Endodermal cell (in vitro differentiated cells): Measurements from ENCODE around the gene SCD5. TPM values are rescaled to one million over a fixed set of nuclear protein-coding genes. Genes with fewer than 3 reads are reported as not detected.
A peak's percentile ranks its signal among the peaks of the same experiment; 100 is the strongest.

Experiments used
- DNase-seq: peaks from one replicate; pipeline ENCODE4 v3.0.0-alpha.2; 2017
- H3K27ac ChIP-seq: 2 replicates; pipeline ENCODE4 v1.5.1; 2013; ENCODE audit warnings: mild to moderate bottlenecking, low read depth, low read length, moderate library complexity
- H3K27me3 ChIP-seq: 2 replicates; pipeline ENCODE4 v1.6.1; 2013; ENCODE audit warnings: mild to moderate bottlenecking, low read length, moderate library complexity; ENCODE audit not compliant: insufficient read depth, control insufficient read depth, poor library complexity, severe bottlenecking
- H3K36me3 ChIP-seq: 2 replicates; pipeline ENCODE4 v1.7.0; 2013; ENCODE audit warnings: mild to moderate bottlenecking, low read length, moderate library complexity; ENCODE audit not compliant: control insufficient read depth, insufficient read depth
- H3K4me1 ChIP-seq: one replicate; pipeline ENCODE4 v1.7.0; 2013; ENCODE audit warnings: low read length; ENCODE audit not compliant: control insufficient read depth, insufficient read depth
- H3K4me3 ChIP-seq: 2 replicates; pipeline ENCODE4 v1.5.1; 2013; ENCODE audit warnings: mild to moderate bottlenecking, low read length, moderate library complexity
- H3K9ac ChIP-seq: 2 replicates; pipeline ENCODE4 v1.6.1; 2013; ENCODE audit warnings: mild to moderate bottlenecking, low read length, moderate library complexity; ENCODE audit not compliant: poor library complexity, severe bottlenecking; ENCODE audit errors: extremely low read depth
- H3K9me3 ChIP-seq: 2 replicates; pipeline ENCODE4 v1.6.1; 2013; ENCODE audit warnings: mild to moderate bottlenecking, low read length, moderate library complexity; ENCODE audit not compliant: control insufficient read depth
- H3K27ac Mint-ChIP-seq: 2 replicates; pipeline ENCODE4 v1.8.0; 2020; ENCODE audit warnings: mixed read lengths
- H3K27me3 Mint-ChIP-seq: 2 replicates; pipeline ENCODE4 v1.8.0; 2021; ENCODE audit warnings: mild to moderate bottlenecking, mixed read lengths; ENCODE audit not compliant: insufficient read depth
- H3K36me3 Mint-ChIP-seq: 2 replicates; pipeline ENCODE4 v1.8.0; 2020; ENCODE audit warnings: low read depth, mixed read lengths
- H3K4me1 Mint-ChIP-seq: 2 replicates; pipeline ENCODE4 v1.8.0; 2020; ENCODE audit warnings: mixed read lengths
- H3K4me3 Mint-ChIP-seq: 2 replicates; pipeline ENCODE4 v1.8.0; 2020; ENCODE audit warnings: mild to moderate bottlenecking, moderate library complexity, mixed read lengths
- H3K9me3 Mint-ChIP-seq: 2 replicates; pipeline ENCODE4 v1.8.0; 2020; ENCODE audit warnings: mild to moderate bottlenecking, mixed read lengths
- CTCF ChIP-seq: fragments of 200-600 bp; sonication (generic); conservative IDR thresholded peaks from 2 replicates; pipeline ENCODE4 v1.5.0; 2021; ENCODE audit warnings: antibody characterized with exemption, mild to moderate bottlenecking
- WGBS, 2 experiments: methylation state at CpG; one replicate each; pipeline versions ENCODE4 v1.1.5 to v1.1.7; 2013; ENCODE audit warnings: missing lambda C conversion rate in 2 of 2, mixed read lengths in 1 of 2; ENCODE audit not compliant: insufficient coverage in 1 of 2, insufficient read length in 1 of 2; 5-methylcytosine and 5-hydroxymethylcytosine counted together
- total RNA-seq, 2 donors: library from RNA; stranded (reverse); fragmentation: NEBNext Ultra II Directional in 1 of 2; extraction: Animal tissue kit (Norgen Biotek cat#: 25700) in 1 of 2; gene quantifications; 2 replicates in 1 of 2; 3 replicates in 1 of 2; pipeline ENCODE4 v1.2.1, GENCODE V29; 2021

SCD5 gene
- total RNA-seq, 2 donors from 2014 or later, result 3.2 to 5.2 TPM

- TF ChIP-seq CTCF, result no peak
- 97% methylated on average over 1 of the region's 1 CpG; no CpG with 5 or more reads in 1 of the 2 experiments for WGBS, 2 experiments
- Histone ChIP-seq H3K9ac (no peak overlapping the region), H3K4me3 (no peak overlapping the region), H3K9me3 (no peaks in the 10 kb centered on the region), H3K27me3 (no peaks in the 10 kb centered on the region), H3K27ac (no peak overlapping the region), H3K36me3 (peaks cover 8% of the 10 kb centered on the region), H3K4me1 (no peaks in the 10 kb centered on the region)
- Mint-ChIP-seq H3K4me3 (no peak overlapping the region), H3K9me3 (no peaks in the 10 kb centered on the region), H3K4me1 (peaks cover 17% of the 10 kb centered on the region), H3K27me3 (peaks cover 5% of the 10 kb centered on the region), H3K36me3 (no peaks in the 10 kb centered on the region), H3K27ac (no peak overlapping the region)
- DNase-seq, result no peak
These were observed 116.8 kb downstream of the SCD5 start for GRCh38 chr4:82681754-82682153.

DNA sequence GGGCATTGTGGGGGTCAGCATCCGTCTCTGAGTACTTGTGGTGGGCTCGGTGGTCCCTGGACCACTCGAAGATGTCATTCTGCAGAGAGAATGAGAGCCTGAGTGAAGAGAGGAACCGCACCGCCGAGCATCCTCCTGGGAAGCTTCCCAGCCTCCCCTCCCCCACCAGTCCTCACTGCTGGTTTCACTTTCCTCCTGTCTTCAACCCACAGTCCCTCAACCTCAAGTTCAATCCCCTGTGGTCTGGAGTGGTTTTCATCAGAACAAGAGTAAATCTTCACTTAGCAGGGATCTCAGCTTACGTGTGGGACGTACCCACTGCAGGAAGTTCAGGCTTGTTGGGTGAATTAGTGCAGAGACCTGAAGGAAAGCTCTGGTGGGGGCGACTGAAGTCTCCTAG, 117.8 kb downstream of the SCD5 start:
- no peak overlapping the region for H3K27ac Mint-ChIP-seq
- no peak for DNase-seq
- Histone ChIP-seq H3K36me3 (peaks cover 8% of the 10 kb centered on the region), H3K4me1 (no peaks in the 10 kb centered on the region), H3K4me3 (no peak overlapping the region), H3K9me3 (no peaks in the 10 kb centered on the region), H3K27me3 (no peaks in the 10 kb centered on the region), H3K9ac (no peak overlapping the region), H3K27ac (no peak overlapping the region)
- H3K27me3 Mint-ChIP-seq, result peaks cover 5% of the 10 kb centered on the region
- WGBS, 2 experiments, result 94 to 100% methylated on average over 4 to 9 of the region's 9 CpGs
- H3K9me3 Mint-ChIP-seq, result no peaks in the 10 kb centered on the region
- peaks cover 22% of the 10 kb centered on the region for H3K4me1 Mint-ChIP-seq
- no peaks in the 10 kb centered on the region for H3K36me3 Mint-ChIP-seq
- no peak overlapping the region for H3K4me3 Mint-ChIP-seq
- no peak for TF ChIP-seq CTCF

DNA sequence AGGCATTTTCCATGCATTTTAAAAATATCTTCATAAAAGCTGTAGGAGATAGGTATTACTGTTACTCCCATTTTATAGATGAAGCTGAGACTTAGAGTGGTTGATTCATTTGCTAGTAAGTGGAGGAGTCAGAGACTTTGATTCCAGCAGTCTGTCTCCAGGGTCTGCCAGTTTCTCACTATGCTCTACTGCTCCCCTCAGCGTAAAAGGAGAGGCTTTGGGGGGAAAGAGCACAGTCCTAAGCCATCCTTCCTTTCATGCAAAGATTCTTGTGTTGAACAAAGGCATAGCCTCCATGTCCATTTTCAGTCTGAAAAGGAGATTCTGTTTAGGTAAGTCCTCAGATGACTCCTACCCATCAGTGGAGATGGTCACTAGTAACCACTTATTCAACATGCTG, 119.1 kb downstream of the SCD5 start:
- Mint-ChIP-seq H3K27ac (no peak overlapping the region), H3K27me3 (peaks cover 5% of the 10 kb centered on the region), H3K4me3 (no peak overlapping the region), H3K9me3 (no peaks in the 10 kb centered on the region), H3K4me1 (peaks cover 21% of the 10 kb centered on the region), H3K36me3 (no peaks in the 10 kb centered on the region)
- H3K4me1 ChIP-seq, result no peaks in the 10 kb centered on the region
- peaks cover 5% of the 10 kb centered on the region for H3K9me3 ChIP-seq
- 48 to 60% methylated on average over 1 of the region's 1 CpG for WGBS, 2 experiments
- H3K27me3 ChIP-seq, result no peaks in the 10 kb centered on the region
- H3K36me3 ChIP-seq, result peaks cover 8% of the 10 kb centered on the region
- H3K9ac ChIP-seq, result no peak overlapping the region
- no peak for DNase-seq
- peak; percentile 56 for TF ChIP-seq CTCF
- no peak overlapping the region for H3K4me3 ChIP-seq
- H3K27ac ChIP-seq, result no peak overlapping the region
